ENCODE results near the gene ZNF280C.
A peak's percentile ranks its signal among the peaks of the same experiment; 100 is the strongest.
"Not testable (repeated sequence)": the region's sequence is repeated elsewhere in the genome, so short reads cannot be mapped to it uniquely, and the experiment has no call there.

ZNF280C gene, protein sequence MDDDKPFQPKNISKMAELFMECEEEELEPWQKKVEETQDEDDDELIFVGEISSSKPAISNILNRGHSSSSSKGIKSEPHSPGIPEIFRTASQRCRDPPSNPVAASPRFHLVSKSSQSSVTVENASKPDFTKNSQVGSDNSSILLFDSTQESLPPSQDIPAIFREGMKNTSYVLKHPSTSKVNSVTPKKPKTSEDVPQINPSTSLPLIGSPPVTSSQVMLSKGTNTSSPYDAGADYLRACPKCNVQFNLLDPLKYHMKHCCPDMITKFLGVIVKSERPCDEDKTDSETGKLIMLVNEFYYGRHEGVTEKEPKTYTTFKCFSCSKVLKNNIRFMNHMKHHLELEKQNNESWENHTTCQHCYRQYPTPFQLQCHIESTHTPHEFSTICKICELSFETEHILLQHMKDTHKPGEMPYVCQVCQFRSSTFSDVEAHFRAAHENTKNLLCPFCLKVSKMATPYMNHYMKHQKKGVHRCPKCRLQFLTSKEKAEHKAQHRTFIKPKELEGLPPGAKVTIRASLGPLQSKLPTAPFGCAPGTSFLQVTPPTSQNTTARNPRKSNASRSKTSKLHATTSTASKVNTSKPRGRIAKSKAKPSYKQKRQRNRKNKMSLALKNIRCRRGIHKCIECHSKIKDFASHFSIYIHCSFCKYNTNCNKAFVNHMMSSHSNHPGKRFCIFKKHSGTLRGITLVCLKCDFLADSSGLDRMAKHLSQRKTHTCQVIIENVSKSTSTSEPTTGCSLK
- 11.8 to 12.6 reads per million in 2 donors for total RNA-seq

DNA sequence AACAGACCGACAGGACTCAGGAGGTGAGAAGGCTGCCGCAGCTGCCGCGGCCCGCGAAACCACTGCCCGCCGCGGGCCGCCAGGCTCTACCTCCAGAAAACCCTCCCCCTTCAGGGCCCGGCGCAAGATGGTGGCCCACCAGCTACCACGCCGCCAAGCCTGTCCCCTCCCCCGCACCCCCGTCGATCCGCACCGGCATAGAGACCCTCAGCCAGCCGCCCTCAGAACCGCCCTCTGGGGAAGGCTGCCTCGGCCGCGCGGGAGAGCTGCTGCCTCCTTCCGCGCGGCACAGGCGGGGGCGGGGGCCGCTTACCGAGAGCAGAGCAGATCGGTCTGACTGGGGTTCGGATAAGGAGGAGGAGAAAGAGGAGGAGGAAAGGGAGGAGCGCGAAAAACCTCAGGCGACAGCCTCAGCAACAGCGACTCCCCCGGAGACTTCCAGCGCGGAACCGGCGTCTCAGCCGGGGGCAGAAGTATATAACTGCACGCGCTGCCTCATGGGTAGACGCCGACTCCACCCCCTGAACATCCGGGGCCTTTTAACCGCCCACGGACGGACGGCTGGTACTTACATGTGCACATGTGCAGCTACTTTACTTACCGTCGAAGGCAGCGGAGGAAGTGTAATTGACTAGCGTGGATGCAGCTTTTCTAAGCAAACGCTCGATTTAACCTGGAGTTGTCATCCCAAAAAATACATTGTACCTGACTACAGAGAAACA is at the start of gene ZNF280C:
ZNF280C (minus strand) TSS at position 451 of the 722 bp plus-strand sequence. CDS start 8,450 bp downstream, outside the sequence.
- DNase-seq = peak; percentile 64

DNA sequence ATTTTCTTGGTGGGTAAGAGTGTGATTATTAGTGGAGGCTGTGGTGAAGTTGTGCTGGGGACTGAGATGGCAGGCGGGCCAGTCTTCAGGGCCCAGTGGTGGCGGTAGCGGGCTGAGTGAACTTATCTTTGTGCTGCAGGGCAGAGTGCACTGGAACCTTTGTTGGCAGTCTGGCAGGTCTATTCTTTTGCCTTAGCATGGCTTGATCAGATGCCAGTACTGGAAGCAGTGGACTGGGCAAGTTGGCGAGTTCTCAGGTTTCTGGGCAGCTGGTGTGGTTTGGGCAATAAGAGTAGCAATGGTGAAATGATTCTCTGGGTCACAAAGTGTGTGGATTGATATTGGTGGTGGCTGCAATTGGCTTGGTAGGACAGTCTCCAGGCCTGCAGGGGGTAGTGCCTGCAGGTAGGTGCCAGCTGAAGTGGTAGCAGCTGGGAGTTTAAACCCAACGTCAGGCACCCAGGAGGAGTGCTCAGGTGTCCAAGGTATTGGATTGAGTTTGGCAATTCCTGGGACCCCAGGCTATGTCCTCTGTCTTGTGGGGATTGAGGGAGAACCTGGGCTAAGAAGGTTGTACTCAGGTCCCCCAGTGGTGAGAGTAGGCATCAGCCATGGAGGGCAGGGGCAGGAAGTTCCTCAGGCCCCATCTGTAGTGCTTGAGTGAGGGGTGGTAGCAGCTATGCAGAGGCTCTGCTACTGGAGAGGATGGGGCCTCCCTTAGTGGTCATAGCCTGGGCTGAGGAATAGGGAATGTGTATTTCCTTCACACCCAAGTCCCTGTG is 36.1 kb upstream of the ZNF280C start:
- no peak for DNase-seq

DNA sequence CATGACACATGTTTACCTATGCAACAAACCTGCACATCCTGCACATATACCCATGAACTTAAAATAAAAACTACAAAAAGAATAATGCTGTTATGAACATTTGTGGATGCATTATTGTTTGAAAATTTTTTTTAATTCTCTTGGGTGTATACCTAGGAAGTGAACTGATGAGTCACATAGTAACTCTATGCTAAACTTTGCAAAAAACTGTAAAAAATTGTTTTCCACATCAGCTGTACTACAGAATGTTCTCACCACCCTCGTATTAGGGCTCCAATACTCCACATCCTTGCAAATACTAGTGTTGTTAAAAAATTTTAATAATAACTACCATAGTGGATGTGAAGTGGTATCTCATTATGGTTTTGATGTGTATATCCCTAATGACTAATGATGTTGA is 33.3 kb upstream of the ZNF280C start:
- no peak for DNase-seq

DNA sequence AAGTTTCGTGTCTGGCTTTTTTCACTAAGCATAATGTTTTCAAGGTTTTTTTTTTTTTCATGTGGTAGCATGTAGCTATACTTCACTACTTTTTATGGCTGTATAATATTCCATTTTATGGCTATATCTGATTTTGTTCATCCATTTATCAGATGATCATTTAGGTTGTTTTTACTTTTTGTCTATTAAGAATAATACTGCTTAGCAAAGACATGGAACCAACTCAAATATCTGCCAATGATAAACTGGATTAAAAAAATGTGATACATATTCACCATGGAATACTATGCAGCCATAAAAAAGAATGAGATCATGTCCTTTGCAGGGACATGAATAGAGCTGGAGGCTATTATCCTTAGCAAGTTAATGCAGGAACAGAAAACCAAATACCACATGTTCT is 32.7 kb upstream of the ZNF280C start:
- no peak for DNase-seq

DNA sequence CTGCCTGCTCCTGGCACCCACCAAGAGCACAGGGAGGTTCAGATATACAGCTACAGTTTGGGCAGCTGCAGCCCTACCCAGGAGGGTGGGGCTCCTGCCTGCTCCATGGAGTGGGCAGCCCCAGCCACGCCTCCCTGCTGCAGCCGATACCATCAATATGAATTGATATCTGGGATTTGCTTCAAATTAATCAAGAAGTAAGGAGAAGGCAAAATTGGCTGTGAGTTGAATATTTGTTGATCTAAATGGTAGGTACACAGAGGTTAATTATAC is 31.2 kb upstream of the ZNF280C start:
- DNase-seq = no peak

DNA sequence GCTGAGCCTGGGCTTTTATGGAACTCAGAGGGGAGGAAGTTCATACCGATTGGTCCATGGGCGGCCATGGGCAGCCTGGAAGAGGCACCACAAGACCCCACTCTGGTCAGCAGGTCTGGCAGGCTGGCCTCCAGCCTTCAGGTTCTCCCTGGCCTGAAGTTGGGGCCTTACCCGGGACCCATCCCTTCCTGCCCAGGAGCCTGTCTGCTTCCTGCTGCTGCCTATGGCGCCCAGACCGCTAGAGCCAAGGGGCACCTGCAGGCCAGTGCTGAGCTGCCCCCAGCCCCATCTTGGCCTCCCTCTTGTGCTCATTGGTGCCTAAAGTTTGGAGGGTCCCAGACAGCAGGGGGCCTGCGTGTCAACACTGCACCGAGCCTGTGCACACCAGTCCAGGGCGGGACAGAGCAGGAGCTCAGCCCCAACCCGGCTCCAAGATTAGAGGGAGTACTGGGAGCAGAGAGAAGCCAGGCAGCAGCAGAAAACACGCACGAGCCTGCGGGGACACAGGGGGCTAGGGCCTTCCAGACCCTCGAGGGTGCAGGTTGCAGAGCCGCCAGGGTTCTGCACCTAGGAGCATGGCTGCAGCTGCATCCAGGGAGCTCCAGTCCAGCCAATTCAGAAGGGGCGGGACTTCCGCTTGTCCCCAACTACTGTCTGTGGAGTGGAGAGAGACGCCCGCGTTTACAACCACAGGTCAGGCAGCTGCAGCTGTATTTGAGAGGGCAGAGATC is 30.7 kb upstream of the ZNF280C start:
- no peak for DNase-seq

DNA sequence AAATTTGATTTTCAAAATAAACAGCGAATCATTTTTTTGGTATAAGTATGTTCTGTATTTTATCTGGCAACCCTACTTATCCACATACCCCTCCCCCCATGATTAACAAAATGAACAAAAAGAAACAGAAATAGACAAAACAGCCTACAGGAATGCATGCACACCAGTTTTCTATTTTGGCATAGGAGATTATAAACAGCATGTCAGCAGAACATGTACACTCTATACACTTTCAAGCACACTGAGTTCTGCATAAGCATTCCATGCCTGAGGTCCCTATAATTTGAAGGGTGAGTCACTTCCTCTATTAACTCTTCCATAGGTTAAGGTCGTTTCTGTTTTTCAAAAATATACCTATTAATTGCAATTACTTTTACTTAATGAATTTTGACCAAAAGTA is 28.0 kb upstream of the ZNF280C start:
- no peak for DNase-seq

DNA sequence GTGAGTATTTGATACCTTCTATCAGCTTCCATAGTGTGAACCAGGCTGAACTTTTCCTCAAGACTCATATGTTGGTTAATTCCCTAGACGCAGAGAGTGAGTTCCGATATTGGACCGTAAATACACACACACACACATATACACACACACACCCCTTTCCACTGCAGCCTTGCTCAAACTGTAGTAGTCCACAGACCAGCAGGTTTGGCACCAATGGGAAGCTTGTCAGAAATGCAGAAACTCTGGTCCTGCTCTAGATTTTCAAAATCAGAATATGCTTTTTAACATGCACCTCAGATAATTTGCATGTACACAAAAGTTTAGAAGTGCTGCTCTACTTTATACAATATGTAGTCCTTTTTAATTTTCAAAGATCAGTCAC is 27.6 kb upstream of the ZNF280C start:
- no peak for DNase-seq

DNA sequence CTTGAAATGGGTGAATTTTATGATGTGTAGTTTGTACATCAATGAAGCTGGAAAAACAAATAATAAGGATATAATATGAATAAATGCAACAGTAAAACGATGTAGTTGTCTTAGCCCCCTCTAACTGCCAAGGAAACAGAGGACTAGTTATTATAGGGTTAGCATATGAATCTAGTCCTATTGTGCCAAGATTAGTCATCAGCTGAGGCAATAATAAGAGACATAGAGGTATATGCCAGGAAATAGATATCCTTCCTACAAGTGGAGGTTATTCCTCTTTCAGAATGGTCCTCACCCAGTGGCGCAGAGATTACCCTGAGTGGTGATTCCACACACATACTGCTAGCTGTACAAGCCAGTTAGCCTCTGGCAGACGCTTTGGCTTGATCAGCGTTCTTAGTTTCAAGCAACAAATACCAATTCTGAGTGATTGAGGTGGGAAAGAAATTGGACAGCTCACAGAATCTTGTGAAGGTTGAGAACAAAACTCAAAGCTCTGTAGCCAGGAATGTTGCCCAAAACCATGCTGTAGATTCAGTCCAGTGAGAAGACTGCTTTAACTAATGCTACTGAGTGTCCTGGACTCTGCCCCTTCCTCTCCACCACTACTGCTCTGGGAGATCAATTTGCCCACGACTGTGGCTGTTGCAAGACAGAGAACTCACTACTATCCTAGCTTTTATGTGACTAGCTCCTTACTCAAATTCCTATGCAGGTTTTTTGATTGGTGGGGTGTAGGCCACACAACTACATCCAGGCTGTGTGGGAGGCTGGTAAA is 27.0 kb upstream of the ZNF280C start:
- no peak for DNase-seq

DNA sequence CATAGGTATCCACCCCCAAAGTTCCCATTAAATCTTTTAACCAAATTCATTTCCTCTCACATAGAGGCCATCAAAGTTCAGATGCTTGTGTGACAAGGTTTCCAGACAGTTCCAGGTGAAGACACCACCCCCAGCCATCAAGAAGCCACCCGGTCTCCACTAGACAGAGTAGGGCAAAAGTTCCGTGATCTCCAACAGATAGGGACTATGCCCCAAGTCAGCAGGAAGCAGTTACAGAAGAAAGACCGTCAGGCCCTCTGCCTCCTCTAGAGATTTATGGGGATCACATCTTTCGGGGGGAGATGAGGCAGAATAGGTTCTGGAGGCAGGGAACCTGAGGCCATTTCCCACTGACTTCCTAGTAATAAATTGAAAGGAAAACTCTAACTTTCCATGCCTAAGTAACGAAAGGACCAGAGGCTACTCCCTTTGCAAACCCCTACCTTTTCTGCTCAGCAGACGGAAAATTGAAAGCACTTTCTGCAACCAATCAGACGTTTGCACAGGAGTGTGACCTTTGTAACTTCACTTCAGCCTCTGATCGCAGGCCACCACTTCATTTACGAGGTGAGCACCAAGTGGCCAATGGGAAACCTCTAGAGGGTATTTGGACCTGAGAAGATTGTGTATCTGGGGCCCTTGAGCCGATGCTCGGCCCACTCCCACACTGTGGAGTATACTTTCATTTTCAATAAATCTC is 18.5 kb upstream of the ZNF280C start:
- DNase-seq = no peak

DNA sequence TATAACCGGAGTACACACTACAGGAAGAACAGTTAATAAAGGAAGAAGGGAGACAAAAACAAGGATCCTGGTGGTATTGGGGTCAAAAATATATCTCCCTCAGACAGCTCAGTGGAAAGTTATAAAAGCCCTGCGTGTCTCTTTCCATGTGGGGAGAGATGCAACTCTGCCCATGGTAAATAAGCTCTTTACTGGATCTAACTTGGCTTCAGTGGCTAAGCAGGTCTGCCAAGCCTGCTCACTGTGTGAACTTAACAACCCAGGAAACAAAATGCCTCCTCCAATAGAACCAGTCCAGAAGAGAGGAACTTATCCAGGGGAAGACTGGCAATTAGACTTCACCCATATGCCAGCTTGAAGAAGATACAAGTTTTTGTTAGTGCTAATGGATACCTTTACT is 17.0 kb upstream of the ZNF280C start:
- no peak for DNase-seq

DNA sequence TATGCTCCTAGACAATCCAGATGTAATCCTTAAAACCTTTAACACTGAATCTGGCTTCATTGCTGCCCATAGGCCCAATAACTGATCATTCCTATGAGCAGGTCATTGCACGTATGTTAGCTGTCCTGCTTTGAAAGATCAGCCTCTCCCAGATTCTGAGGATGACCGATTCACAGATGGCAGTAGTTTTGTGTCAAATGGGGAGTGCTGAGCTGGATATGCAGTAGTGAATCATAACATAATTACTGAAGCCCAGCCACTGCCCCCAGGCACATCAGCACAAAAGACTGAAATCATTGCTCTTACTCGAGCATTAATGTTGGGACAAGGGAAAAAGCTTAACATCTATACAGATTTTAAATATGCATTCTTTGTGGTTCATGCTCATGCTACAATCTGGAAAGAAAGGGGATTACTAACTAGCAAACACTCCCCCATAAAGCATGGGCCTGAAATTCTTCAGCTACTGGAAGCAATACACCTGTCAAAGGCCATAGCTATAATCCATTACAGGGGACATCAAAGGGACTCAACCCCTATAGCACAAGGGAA is 16.4 kb upstream of the ZNF280C start:
- DNase-seq = no peak

DNA sequence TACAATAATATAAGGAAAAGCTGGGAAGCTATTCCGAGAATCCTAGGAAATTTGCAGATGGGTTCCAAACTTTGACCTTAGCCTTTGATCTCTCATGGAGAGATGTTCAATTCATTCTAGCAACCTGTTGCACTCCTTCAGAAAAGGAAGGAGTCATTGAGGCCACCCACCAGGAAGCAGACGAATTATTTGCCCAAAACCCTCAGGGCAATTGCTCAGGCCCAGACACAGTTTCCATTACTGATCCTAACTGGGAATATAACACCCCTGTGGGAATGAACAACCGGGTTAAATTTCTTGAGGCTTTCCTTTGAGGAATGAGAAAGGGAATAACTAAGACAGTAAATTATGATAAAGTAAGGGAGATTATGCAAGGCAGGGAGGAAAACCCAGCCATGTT is 13.5 kb upstream of the ZNF280C start:
- DNase-seq = no peak

DNA sequence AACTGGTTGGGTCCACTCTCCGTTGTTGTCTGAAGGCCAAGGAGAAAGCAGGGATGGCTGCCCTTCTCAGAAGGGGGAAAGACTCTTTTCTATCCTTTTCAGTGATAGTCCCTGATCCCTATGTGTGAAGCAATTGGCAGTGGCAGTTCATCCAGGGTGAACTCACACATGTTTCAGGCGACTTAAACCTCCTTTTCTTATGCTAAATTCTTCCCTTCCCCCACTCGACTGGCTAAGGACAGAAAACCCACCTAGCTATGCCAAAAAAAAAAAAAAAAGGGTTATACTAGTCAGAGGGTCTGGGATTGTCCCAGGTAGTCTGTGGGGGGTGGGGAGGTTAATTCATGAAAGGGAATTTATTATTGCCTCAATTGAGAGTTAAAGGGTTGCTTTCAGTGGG is 12.2 kb upstream of the ZNF280C start:
- DNase-seq = no peak

DNA sequence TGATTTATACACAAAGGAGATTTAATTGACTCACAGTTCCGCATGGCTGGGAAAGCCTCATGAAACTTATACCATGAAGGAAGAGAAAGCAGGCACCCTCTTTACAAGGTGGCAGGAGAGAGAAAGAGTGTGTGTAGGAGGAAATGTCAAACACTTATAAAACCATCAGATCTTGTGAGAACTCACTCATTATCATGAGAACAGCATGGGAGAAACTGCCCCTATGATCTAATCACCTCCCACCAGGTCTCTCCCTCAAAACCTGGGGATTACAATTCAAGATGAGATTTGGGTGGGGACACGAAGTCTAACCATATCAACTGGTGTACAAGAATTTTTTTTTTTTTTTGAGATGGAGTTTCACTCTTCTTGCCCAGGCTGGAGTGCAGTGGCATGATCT is 3.6 kb upstream of the ZNF280C start:
- DNase-seq = not testable (repeated sequence)

DNA sequence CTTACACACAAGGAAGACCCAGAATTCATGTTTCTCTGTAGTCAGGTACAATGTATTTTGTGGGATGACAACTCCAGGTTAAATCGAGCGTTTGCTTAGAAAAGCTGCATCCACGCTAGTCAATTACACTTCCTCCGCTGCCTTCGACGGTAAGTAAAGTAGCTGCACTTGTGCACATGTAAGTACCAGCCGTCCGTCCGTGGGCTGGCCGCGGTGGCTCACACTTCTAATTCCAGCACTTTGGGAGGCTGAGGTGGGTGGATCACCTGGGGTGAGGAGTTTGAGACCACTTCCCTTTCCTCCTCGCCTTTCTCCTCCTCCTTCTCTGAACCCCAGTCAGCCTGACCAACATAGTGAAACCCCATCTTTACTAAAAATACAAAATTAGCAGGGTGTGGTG is 692 bp upstream of the ZNF280C start:
- DNase-seq = not testable (repeated sequence)

DNA sequence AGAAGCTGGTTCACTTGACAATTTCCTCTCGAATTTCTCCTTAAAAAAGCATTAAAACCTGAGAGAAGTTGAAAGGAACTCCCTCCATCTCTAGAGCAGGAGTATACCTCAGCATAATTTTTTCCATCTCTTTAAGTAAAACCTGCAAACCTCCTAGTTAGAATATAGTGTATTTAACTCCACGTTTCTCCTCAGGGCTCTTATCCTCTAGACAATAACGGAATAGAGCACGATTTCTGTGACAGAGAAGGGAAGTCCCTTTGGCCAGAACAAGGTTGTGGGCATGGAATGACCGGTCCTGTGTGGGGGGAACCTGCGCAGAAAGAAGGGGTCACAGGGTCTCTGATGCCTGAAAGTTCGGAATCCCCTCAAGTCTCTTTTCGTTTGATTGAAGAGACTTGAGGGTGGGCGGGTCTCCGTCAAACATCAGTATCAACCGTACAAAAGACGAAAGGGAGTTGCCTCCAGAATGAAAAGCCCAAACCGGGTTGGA is 697 bp downstream of the ZNF280C start:
- DNase-seq = no peak

DNA sequence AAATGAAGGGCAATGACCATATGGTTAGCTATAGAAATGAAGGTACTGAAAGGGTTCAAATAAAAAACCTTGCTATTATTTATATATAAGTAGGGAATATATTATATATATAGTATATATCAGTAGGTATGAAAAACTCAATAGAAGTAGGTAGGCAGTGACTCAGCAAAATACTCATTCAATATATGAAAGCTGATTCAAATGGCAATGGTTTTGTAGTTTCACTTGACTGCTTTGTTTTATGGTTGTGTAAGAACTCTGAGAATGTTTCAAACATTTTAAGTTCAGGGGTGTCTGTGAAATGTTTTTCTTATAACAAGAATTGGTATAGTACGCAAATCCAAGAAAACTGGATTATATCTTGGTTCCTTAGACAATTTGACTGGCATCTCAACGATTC is 4.1 kb downstream of the ZNF280C start:
- no peak for DNase-seq

DNA sequence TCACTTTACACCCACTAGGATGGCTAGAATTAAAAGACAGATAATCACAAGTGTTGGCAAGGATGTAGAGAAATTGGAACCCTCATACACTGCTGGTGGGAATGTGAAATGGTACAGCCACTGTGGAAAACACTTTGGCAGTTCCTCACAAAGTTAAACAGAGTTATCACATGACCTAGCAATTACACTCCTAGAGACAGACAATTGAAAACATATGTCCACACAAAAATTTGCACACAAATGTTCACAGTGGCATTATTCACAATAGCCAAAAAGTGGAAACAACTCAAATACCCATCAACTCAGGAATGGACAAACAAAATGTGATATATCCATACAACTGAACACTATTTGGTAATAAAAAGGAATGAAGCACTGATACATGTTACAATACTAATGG is 5.7 kb downstream of the ZNF280C start:
- DNase-seq = no peak

DNA sequence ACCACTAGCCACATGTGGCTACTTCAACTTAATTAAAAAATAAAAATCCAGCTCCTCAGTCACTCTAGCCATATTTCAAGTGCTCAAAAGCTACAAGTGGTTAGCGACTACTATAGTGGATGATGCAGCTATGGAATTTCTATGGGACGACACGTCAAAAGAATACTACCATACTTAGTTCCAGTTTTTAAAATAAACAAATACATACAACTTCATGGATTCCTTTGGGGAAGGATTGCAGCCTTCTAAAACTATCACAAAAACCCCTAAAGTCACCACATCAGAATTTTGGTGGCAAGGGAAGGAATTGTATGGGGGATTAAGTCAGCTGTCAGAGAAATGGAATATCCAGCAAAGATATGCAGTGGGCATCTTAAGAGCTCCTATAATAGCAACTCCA is 6.5 kb downstream of the ZNF280C start:
- DNase-seq = no peak
